SK-N-SH (cell line): ENCODE data around the gene FASTKD3. TPM values are rescaled to one million over a fixed set of nuclear protein-coding genes. Genes with fewer than 3 reads are reported as not detected.

Experiments
- CTCF ChIA-PET: fragments of 300-600, 350-600 bp; formaldehyde crosslinking; extraction: SDS; loops from one replicate; lab custom pipeline; 2021; lab: Yijun Ruan, JAX
- POLR2A ChIA-PET: fragments of 350-600 bp; sonication (Branson Sonifier 250); formaldehyde crosslinking; extraction: SDS; loops from one replicate; lab custom pipeline; 2020; ENCODE audit warnings: antibody characterized with exemption, inconsistent platforms; lab: Yijun Ruan, JAX
- DNase-seq: peaks from one replicate; pipeline ENCODE4 v3.0.0; 2012
- H2AFZ ChIP-seq: fragments of 200-600 bp; sonication (generic); 2 replicates; pipeline ENCODE4 v1.8.1; 2016; ENCODE audit warnings: antibody characterized with exemption, mild to moderate bottlenecking, low read depth
- H3F3A ChIP-seq: fragments of 200-600 bp; sonication (generic); replicated peaks from 2 replicates; pipeline ENCODE3; 2016; ENCODE audit warnings: antibody characterized with exemption, mild to moderate bottlenecking; ENCODE audit not compliant: insufficient read depth
- H3K27ac ChIP-seq, 2 experiments: fragments of 200-500 bp in 1 of 2; fragments of 200-600 bp in 1 of 2; sonication (Bioruptor generic) in 1 of 2; sonication (generic), shearing (Covaris generic) in 1 of 2; 2 replicates each; pipeline versions ENCODE4 v1.5.1 to v1.6.1; 2014 to 2016; ENCODE audit warnings: low read depth in 2 of 2, inconsistent platforms in 1 of 2, low read length in 1 of 2, mild to moderate bottlenecking in 1 of 2, mixed read lengths in 1 of 2
- H3K27me3 ChIP-seq: fragments of 200-600 bp; sonication (generic), shearing (Covaris generic); 2 replicates; pipeline ENCODE4 v1.6.1; 2016; ENCODE audit warnings: mixed run types; ENCODE audit not compliant: insufficient read depth
- H3K36me3 ChIP-seq, 2 experiments: fragments of 200-500 bp in 1 of 2; fragments of 200-600 bp in 1 of 2; sonication (Bioruptor generic) in 1 of 2; sonication (generic) in 1 of 2; replicated peaks in 1 of 2; 2 replicates each; pipeline versions ENCODE3 to v1.5.1; 2014 to 2016; ENCODE audit warnings: low read length in 1 of 2, mild to moderate bottlenecking in 1 of 2; ENCODE audit not compliant: insufficient read depth in 2 of 2, control insufficient read depth in 1 of 2
- H3K4me1 ChIP-seq, 2 experiments: fragments of 200-500 bp in 1 of 2; fragments of 200-600 bp in 1 of 2; sonication (Bioruptor generic) in 1 of 2; sonication (generic), shearing (Covaris generic) in 1 of 2; 2 replicates each; pipeline versions ENCODE4 v1.5.1 to v1.6.1; 2014 to 2016; ENCODE audit warnings: low read depth in 1 of 2, low read length in 1 of 2, mixed run types in 1 of 2; ENCODE audit not compliant: insufficient read depth in 2 of 2, control insufficient read depth in 1 of 2
- H3K4me2 ChIP-seq: fragments of 200-600 bp; sonication (generic), shearing (Covaris generic); 2 replicates; pipeline ENCODE4 v1.6.1; 2017; ENCODE audit warnings: mixed run types
- H3K4me3 ChIP-seq, 2 experiments: fragments of 200-500 bp in 1 of 2; fragments of 200-600 bp in 1 of 2; sonication (Bioruptor generic) in 1 of 2; sonication (generic), shearing (Covaris generic) in 1 of 2; 2 replicates each; pipeline versions ENCODE4 v1.5.1 to v1.8.1; 2014 to 2016; ENCODE audit warnings: low read depth in 2 of 2, inconsistent platforms in 1 of 2, low read length in 1 of 2, mild to moderate bottlenecking in 1 of 2, mixed read lengths in 1 of 2, moderate library complexity in 1 of 2
- H3K79me2 ChIP-seq: fragments of 200-600 bp; sonication (generic); 2 replicates; pipeline ENCODE4 v1.8.1; 2017; ENCODE audit warnings: mild to moderate bottlenecking; ENCODE audit not compliant: insufficient read depth
- H3K9ac ChIP-seq: fragments of 200-600 bp; sonication (generic); 2 replicates; pipeline ENCODE4 v1.6.1; 2017; ENCODE audit warnings: mixed run types
- H3K9me2 ChIP-seq: fragments of 200-600 bp; sonication (generic); 2 replicates; pipeline ENCODE4 v1.6.1; 2017; ENCODE audit warnings: mixed run types
- H3K9me3 ChIP-seq: fragments of 200-600 bp; sonication (generic); 2 replicates; pipeline ENCODE4 v1.6.1; 2017; ENCODE audit warnings: mixed run types, mild to moderate bottlenecking, moderate library complexity
- H4K20me1 ChIP-seq: fragments of 200-600 bp; sonication (generic); 2 replicates; pipeline ENCODE4 v1.6.1; 2017; ENCODE audit warnings: mild to moderate bottlenecking, mixed run types; ENCODE audit not compliant: insufficient read depth
- EP300 ChIP-seq, 2 experiments: IDR thresholded peaks; 2 replicates each; pipeline versions ENCODE4 v1.4.0 to v1.6.1; 2012; ENCODE audit warnings: borderline replicate concordance in 1 of 2, low read depth in 1 of 2, low read length in 1 of 2
- EZH2phosphoT487 ChIP-seq: fragments of 200-600 bp; sonication (generic); IDR thresholded peaks from 2 replicates; pipeline ENCODE4 v1.6.1; 2017; ENCODE audit warnings: low read depth, mixed run types, mild to moderate bottlenecking, antibody characterized with exemption, moderate library complexity, borderline replicate concordance
- FOXJ3 ChIP-seq: sonication (generic); formaldehyde crosslinking; IDR thresholded peaks from 2 replicates; pipeline ENCODE4 v1.5.1; 2020; ENCODE audit warnings: mild to moderate bottlenecking, missing genetic modification reagents
- GABPA ChIP-seq: IDR thresholded peaks from 2 replicates; pipeline ENCODE4 v1.4.0; 2012; ENCODE audit warnings: low read depth, mild to moderate bottlenecking
- GATA2 ChIP-seq: sonication (generic); formaldehyde crosslinking; IDR thresholded peaks from 2 replicates; pipeline ENCODE4 v1.5.0; 2020; ENCODE audit warnings: mild to moderate bottlenecking, missing genetic modification reagents
- MEF2A ChIP-seq: IDR thresholded peaks from 2 replicates; pipeline ENCODE4 v1.4.0; 2012; ENCODE audit warnings: low read depth, borderline replicate concordance
- NRF1 ChIP-seq: IDR thresholded peaks from 2 replicates; pipeline ENCODE4 v1.6.1; 2012; ENCODE audit warnings: low read depth, mild to moderate bottlenecking, low read length
- POLR2AphosphoS5 ChIP-seq: IDR thresholded peaks from 2 replicates; pipeline ENCODE4 v1.6.1; 2012; ENCODE audit warnings: low read depth, low read length
- SIN3A ChIP-seq: IDR thresholded peaks from 2 replicates; pipeline ENCODE4 v1.6.1; 2012; ENCODE audit warnings: low read depth, mild to moderate bottlenecking, low read length, moderate library complexity, borderline replicate concordance
- TCF12 ChIP-seq: IDR thresholded peaks from 2 replicates; pipeline ENCODE4 v1.4.0; 2012
- YY1 ChIP-seq: IDR thresholded peaks from 2 replicates; pipeline ENCODE4 v1.4.0; 2012; ENCODE audit warnings: low read depth, mild to moderate bottlenecking
- WGBS: methylation state at CpG from one replicate; pipeline ENCODE4 v1.1.6; 2017; ENCODE audit warnings: low lambda C conversion rate; 5-methylcytosine and 5-hydroxymethylcytosine counted together
- polyA plus RNA-seq, 3 experiments: library from polyadenylated mRNA; depleted of rRNA; stranded (reverse); fragments of >200 nt; gene quantifications; 2 replicates each; pipeline ENCODE4 v1.2.3, GENCODE V29; 2012
- TF ChIP-seq, protein P1 (sequence below): IDR thresholded peaks from 2 replicates; pipeline ENCODE4 v1.4.0; 2012; ENCODE audit warnings: low read depth, borderline replicate concordance
- TF ChIP-seq, protein P2 (sequence below): IDR thresholded peaks from 2 replicates; pipeline ENCODE4 v1.4.0; 2012; ENCODE audit warnings: low read depth, borderline replicate concordance
- TF ChIP-seq, protein P3 (sequence below): fragments of 150-350 bp; IDR thresholded peaks from 2 replicates; pipeline ENCODE4 v1.6.1; 2016; ENCODE audit warnings: mild to moderate bottlenecking, low read depth, low read length
- TF ChIP-seq, protein P4 (sequence below): IDR thresholded peaks from 2 replicates; pipeline ENCODE4 v1.4.0; 2012; ENCODE audit warnings: low read depth
- TF ChIP-seq, protein P5 (sequence below): IDR thresholded peaks from 2 replicates; pipeline ENCODE4 v1.6.1; 2012; ENCODE audit warnings: mild to moderate bottlenecking, low read depth, low read length, moderate library complexity
- TF ChIP-seq, protein P6 (sequence below): fragments of 200-600 bp; sonication (generic); IDR thresholded peaks from 2 replicates; pipeline ENCODE4 v1.6.1; 2017; ENCODE audit warnings: antibody characterized with exemption, mild to moderate bottlenecking, moderate library complexity
- TF ChIP-seq, protein P7 (sequence below): IDR thresholded peaks from 2 replicates; pipeline ENCODE4; 2012

The FASTKD3 gene
- polyA plus RNA-seq, 1 of the 3 experiments (the other 2 are of a cell fraction) = 5.4 TPM

DNA sequence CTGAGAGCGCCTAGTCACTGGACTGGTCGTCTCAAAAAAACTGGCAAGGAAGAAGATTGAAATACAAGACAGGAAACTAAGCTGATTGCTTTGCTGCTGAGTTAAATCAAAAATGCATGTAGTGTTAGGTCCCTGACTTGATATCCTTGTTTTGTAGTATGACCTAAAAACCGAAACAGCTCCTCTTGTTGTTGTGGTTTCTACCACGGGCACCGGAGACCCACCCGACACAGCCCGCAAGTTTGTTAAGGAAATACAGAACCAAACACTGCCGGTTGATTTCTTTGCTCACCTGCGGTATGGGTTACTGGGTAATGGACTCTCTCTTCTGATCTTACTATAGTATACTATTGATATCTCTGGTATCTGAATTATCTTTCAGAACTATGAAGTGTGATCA lies 4.4 kb upstream of the FASTKD3 start:
- no peak overlapping the region for H3K4me3 ChIP-seq
- no peaks in the 10 kb centered on the region for H3K27me3 ChIP-seq
- H3K36me3 ChIP-seq = peaks cover 31 to 63% of the 10 kb centered on the region in 2 experiments
- CTCF ChIA-PET = interaction anchor here (1.0 to 1.5 kb wide), 3 partner anchors 14 to 16 kb away, joined by 3 to 4 read pairs (median 4); no protein-coding TSS in a partner anchor
- peaks cover 75% of the 10 kb centered on the region for H3K79me2 ChIP-seq
- H2AFZ ChIP-seq = no peak overlapping the region
- no peaks in the 10 kb centered on the region for H3F3A ChIP-seq
- no peak overlapping the region for H3K9ac ChIP-seq
- no peak overlapping the region for H3K4me2 ChIP-seq
- H3K9me2 ChIP-seq = no peaks in the 10 kb centered on the region
- H3K4me1 ChIP-seq = peaks cover 0 to 6% of the 10 kb centered on the region in 2 experiments; a peak in 3 of 4 replicates
- no peaks in the 10 kb centered on the region for H3K9me3 ChIP-seq
- WGBS = 88% methylated on average over 9 of the region's 9 CpGs
- TF ChIP-seq, protein P1, sequence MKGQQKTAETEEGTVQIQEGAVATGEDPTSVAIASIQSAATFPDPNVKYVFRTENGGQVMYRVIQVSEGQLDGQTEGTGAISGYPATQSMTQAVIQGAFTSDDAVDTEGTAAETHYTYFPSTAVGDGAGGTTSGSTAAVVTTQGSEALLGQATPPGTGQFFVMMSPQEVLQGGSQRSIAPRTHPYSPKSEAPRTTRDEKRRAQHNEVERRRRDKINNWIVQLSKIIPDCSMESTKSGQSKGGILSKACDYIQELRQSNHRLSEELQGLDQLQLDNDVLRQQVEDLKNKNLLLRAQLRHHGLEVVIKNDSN = no peak
- TF ChIP-seq FOXJ3 (CRISPR knock-in tag) (no peak), NRF1 (no peak), GATA2 (CRISPR knock-in tag) (no peak), POLR2AphosphoS5 (no peak), MEF2A (no peak), TCF12 (no peak), YY1 (no peak), SIN3A (no peak), GABPA (no peak), EZH2phosphoT487 (no peak), EP300 (IDR thresholded peaks at IDR 0.05; ENCODE audit: borderline replicate concordance in 1 of 2, low read depth in 1 of 2, low read length in 1 of 2) (no peak)
- TF ChIP-seq, protein P2, sequence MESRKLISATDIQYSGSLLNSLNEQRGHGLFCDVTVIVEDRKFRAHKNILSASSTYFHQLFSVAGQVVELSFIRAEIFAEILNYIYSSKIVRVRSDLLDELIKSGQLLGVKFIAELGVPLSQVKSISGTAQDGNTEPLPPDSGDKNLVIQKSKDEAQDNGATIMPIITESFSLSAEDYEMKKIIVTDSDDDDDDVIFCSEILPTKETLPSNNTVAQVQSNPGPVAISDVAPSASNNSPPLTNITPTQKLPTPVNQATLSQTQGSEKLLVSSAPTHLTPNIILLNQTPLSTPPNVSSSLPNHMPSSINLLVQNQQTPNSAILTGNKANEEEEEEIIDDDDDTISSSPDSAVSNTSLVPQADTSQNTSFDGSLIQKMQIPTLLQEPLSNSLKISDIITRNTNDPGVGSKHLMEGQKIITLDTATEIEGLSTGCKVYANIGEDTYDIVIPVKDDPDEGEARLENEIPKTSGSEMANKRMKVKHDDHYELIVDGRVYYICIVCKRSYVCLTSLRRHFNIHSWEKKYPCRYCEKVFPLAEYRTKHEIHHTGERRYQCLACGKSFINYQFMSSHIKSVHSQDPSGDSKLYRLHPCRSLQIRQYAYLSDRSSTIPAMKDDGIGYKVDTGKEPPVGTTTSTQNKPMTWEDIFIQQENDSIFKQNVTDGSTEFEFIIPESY = no peak
- TF ChIP-seq, protein P3, sequence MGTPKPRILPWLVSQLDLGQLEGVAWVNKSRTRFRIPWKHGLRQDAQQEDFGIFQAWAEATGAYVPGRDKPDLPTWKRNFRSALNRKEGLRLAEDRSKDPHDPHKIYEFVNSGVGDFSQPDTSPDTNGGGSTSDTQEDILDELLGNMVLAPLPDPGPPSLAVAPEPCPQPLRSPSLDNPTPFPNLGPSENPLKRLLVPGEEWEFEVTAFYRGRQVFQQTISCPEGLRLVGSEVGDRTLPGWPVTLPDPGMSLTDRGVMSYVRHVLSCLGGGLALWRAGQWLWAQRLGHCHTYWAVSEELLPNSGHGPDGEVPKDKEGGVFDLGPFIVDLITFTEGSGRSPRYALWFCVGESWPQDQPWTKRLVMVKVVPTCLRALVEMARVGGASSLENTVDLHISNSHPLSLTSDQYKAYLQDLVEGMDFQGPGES = no peak
- TF ChIP-seq, protein P4, sequence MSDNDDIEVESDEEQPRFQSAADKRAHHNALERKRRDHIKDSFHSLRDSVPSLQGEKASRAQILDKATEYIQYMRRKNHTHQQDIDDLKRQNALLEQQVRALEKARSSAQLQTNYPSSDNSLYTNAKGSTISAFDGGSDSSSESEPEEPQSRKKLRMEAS = no peak
- TF ChIP-seq, protein P5, sequence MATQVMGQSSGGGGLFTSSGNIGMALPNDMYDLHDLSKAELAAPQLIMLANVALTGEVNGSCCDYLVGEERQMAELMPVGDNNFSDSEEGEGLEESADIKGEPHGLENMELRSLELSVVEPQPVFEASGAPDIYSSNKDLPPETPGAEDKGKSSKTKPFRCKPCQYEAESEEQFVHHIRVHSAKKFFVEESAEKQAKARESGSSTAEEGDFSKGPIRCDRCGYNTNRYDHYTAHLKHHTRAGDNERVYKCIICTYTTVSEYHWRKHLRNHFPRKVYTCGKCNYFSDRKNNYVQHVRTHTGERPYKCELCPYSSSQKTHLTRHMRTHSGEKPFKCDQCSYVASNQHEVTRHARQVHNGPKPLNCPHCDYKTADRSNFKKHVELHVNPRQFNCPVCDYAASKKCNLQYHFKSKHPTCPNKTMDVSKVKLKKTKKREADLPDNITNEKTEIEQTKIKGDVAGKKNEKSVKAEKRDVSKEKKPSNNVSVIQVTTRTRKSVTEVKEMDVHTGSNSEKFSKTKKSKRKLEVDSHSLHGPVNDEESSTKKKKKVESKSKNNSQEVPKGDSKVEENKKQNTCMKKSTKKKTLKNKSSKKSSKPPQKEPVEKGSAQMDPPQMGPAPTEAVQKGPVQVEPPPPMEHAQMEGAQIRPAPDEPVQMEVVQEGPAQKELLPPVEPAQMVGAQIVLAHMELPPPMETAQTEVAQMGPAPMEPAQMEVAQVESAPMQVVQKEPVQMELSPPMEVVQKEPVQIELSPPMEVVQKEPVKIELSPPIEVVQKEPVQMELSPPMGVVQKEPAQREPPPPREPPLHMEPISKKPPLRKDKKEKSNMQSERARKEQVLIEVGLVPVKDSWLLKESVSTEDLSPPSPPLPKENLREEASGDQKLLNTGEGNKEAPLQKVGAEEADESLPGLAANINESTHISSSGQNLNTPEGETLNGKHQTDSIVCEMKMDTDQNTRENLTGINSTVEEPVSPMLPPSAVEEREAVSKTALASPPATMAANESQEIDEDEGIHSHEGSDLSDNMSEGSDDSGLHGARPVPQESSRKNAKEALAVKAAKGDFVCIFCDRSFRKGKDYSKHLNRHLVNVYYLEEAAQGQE = no peak
- TF ChIP-seq, protein P6, sequence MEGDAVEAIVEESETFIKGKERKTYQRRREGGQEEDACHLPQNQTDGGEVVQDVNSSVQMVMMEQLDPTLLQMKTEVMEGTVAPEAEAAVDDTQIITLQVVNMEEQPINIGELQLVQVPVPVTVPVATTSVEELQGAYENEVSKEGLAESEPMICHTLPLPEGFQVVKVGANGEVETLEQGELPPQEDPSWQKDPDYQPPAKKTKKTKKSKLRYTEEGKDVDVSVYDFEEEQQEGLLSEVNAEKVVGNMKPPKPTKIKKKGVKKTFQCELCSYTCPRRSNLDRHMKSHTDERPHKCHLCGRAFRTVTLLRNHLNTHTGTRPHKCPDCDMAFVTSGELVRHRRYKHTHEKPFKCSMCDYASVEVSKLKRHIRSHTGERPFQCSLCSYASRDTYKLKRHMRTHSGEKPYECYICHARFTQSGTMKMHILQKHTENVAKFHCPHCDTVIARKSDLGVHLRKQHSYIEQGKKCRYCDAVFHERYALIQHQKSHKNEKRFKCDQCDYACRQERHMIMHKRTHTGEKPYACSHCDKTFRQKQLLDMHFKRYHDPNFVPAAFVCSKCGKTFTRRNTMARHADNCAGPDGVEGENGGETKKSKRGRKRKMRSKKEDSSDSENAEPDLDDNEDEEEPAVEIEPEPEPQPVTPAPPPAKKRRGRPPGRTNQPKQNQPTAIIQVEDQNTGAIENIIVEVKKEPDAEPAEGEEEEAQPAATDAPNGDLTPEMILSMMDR = no peak
- TF ChIP-seq, protein P7, sequence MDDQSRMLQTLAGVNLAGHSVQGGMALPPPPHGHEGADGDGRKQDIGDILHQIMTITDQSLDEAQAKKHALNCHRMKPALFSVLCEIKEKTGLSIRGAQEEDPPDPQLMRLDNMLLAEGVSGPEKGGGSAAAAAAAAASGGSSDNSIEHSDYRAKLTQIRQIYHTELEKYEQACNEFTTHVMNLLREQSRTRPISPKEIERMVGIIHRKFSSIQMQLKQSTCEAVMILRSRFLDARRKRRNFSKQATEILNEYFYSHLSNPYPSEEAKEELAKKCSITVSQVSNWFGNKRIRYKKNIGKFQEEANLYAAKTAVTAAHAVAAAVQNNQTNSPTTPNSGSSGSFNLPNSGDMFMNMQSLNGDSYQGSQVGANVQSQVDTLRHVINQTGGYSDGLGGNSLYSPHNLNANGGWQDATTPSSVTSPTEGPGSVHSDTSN = no peak
- DNase-seq = no peak
- no peak overlapping the region for H3K27ac ChIP-seq
- POLR2A ChIA-PET = no interaction called here
- H4K20me1 ChIP-seq = peaks cover 20% of the 10 kb centered on the region
